H1 (cell line): Measurements from ENCODE around the gene S1PR2. TPM values are rescaled to one million over a fixed set of nuclear protein-coding genes. Genes with fewer than 3 reads are reported as not detected.

Experiments
- CTCF ChIA-PET: fragments of 300-600 bp; sonication (Branson Sonifier 250); formaldehyde crosslinking; loops from one replicate; lab custom pipeline; 2021; ENCODE audit not compliant: partially characterized antibody; lab: Charles Lee
- POLR2A ChIA-PET: fragments of 300-600 bp; sonication (Branson Sonifier 250); formaldehyde crosslinking; loops from one replicate; lab custom pipeline; 2021; ENCODE audit warnings: inconsistent platforms; ENCODE audit not compliant: partially characterized antibody; lab: Charles Lee
- DNase-seq, 2 experiments: peaks; one replicate each; pipeline versions ENCODE4 v3.0.0 to v3.0.0-alpha.2; 2010 to 2022; ENCODE audit warnings: low spot score in 2 of 2, low read depth in 1 of 2, mixed read lengths in 1 of 2
- FAIRE-seq: peaks from 2 replicates; lab custom pipeline; 2011; peaks lifted over from hg19 to GRCh38; lab: Jason Lieb, UNC
- H2AFZ ChIP-seq: 2 replicates; pipeline ENCODE4 v1.8.1; 2012; ENCODE audit warnings: low read length, inconsistent platforms
- H2AK5ac ChIP-seq: 2 replicates; pipeline ENCODE4 v1.6.1; 2013; ENCODE audit warnings: low read depth, low read length
- H2BK120ac ChIP-seq: replicated peaks from 2 replicates; pipeline ENCODE3; 2013; ENCODE audit warnings: low read depth, low read length, inconsistent platforms
- H2BK12ac ChIP-seq: 2 replicates; pipeline ENCODE4 v1.6.1; 2013; ENCODE audit warnings: low read depth, low read length
- H2BK15ac ChIP-seq: 2 replicates; pipeline ENCODE4 v1.6.1; 2013; ENCODE audit warnings: low read length
- H2BK20ac ChIP-seq: 2 replicates; pipeline ENCODE4 v1.6.1; 2013; ENCODE audit warnings: low read length
- H2BK5ac ChIP-seq: 2 replicates; pipeline ENCODE4 v1.6.1; 2013; ENCODE audit warnings: low read depth, low read length
- H3K14ac ChIP-seq: 2 replicates; pipeline ENCODE4 v1.6.1; 2013; ENCODE audit warnings: inconsistent platforms; ENCODE audit not compliant: insufficient read length
- H3K18ac ChIP-seq: 2 replicates; pipeline ENCODE4 v1.6.1; 2013; ENCODE audit warnings: low read length; ENCODE audit errors: extremely low read depth
- H3K23ac ChIP-seq: 2 replicates; pipeline ENCODE4 v1.6.1; 2013; ENCODE audit warnings: inconsistent platforms; ENCODE audit not compliant: insufficient read length
- H3K23me2 ChIP-seq: 2 replicates; pipeline ENCODE4 v1.6.1; 2013; ENCODE audit warnings: low read depth, low read length
- H3K27ac ChIP-seq: 2 replicates; pipeline ENCODE4 v1.6.1; 2011; ENCODE audit warnings: low read depth, low read length, inconsistent platforms
- H3K27me3 ChIP-seq, 4 experiments: replicated peaks in 1 of 4; 1 replicate in 1 of 4; 2 replicates in 3 of 4; pipeline versions ENCODE4 v1.6.1 to v1.8.1; 2011 to 2013; ENCODE audit warnings: low read length in 3 of 4, mild to moderate bottlenecking in 3 of 4, inconsistent platforms in 2 of 4, mixed read lengths in 2 of 4, moderate library complexity in 1 of 4; ENCODE audit not compliant: control insufficient read depth in 3 of 4, insufficient read depth in 3 of 4; ENCODE audit errors: extremely low read depth in 1 of 4
- H3K36me3 ChIP-seq, 4 experiments: 2 replicates each; pipeline versions ENCODE4 v1.6.1 to v1.8.1; 2011 to 2013; ENCODE audit warnings: mild to moderate bottlenecking in 4 of 4, low read length in 3 of 4, moderate library complexity in 2 of 4, control low read depth in 1 of 4, inconsistent platforms in 1 of 4; ENCODE audit not compliant: insufficient read depth in 4 of 4, control insufficient read depth in 2 of 4
- H3K4ac ChIP-seq: replicated peaks from 2 replicates; pipeline ENCODE3; 2013; ENCODE audit warnings: low read length, low read depth, mixed read lengths, inconsistent platforms; ENCODE audit not compliant: insufficient read length
- H3K4me1 ChIP-seq, 4 experiments: replicated peaks in 1 of 4; 1 replicate in 1 of 4; 2 replicates in 3 of 4; pipeline versions ENCODE4 v1.6.1 to v1.8.1; 2011 to 2013; ENCODE audit warnings: low read length in 3 of 4, inconsistent platforms in 2 of 4, mixed read lengths in 1 of 4; ENCODE audit not compliant: insufficient read depth in 4 of 4, control insufficient read depth in 3 of 4
- H3K4me2 ChIP-seq, 2 experiments: 2 replicates each; pipeline versions ENCODE4 v1.6.1 to v1.8.1; 2011 to 2013; ENCODE audit warnings: low read depth in 2 of 2, low read length in 2 of 2, control low read depth in 1 of 2, inconsistent platforms in 1 of 2, mild to moderate bottlenecking in 1 of 2; ENCODE audit not compliant: insufficient read depth in 1 of 2
- H3K4me3 ChIP-seq, 4 experiments: fragments of 200-600, 300-600 bp in 1 of 4; sonication (generic), shearing (Covaris generic), sonication (Bioruptor Twin) in 1 of 4; 2 replicates each; pipeline versions ENCODE4 v1.5.1 to v1.8.1; 2011 to 2016; ENCODE audit warnings: low read length in 4 of 4, low read depth in 3 of 4, control low read depth in 2 of 4, inconsistent platforms in 2 of 4, mild to moderate bottlenecking in 2 of 4, mixed read lengths in 1 of 4, moderate library complexity in 1 of 4; ENCODE audit not compliant: insufficient read depth in 2 of 4; ENCODE audit errors: extremely low read depth in 1 of 4
- H3K56ac ChIP-seq: replicated peaks from 2 replicates; pipeline ENCODE3; 2013; ENCODE audit warnings: low read depth, mild to moderate bottlenecking, mixed read lengths, low read length, inconsistent platforms; ENCODE audit not compliant: insufficient read length
- H3K79me1 ChIP-seq: 2 replicates; pipeline ENCODE4 v1.6.1; 2013; ENCODE audit warnings: low read depth, low read length, control low read depth
- H3K79me2 ChIP-seq, 2 experiments: 2 replicates each; pipeline versions ENCODE4 v1.6.1 to v1.8.1; 2012 to 2013; ENCODE audit warnings: low read length in 2 of 2, mild to moderate bottlenecking in 2 of 2, inconsistent platforms in 1 of 2; ENCODE audit not compliant: insufficient read depth in 2 of 2, control insufficient read depth in 1 of 2
- H3K9ac ChIP-seq, 4 experiments: replicated peaks in 1 of 4; 1 replicate in 1 of 4; 2 replicates in 3 of 4; pipeline versions ENCODE4 v1.6.1 to v1.8.1; 2011 to 2013; ENCODE audit warnings: low read depth in 3 of 4, low read length in 3 of 4, control low read depth in 2 of 4, mild to moderate bottlenecking in 2 of 4, moderate library complexity in 2 of 4, inconsistent platforms in 1 of 4; ENCODE audit errors: extremely low read depth in 1 of 4
- H3K9me3 ChIP-seq, 2 experiments: 2 replicates each; pipeline versions ENCODE4 v1.6.1 to v1.8.1; 2012 to 2013; ENCODE audit warnings: mild to moderate bottlenecking in 2 of 2, moderate library complexity in 2 of 2, control low read depth in 1 of 2, inconsistent platforms in 1 of 2, low read depth in 1 of 2, low read length in 1 of 2, mixed read lengths in 1 of 2; ENCODE audit not compliant: insufficient read depth in 2 of 2
- H4K20me1 ChIP-seq, 2 experiments: replicated peaks in 1 of 2; 2 replicates each; pipeline versions ENCODE3 to v1.8.1; 2011 to 2013; ENCODE audit warnings: inconsistent platforms in 2 of 2, low read length in 2 of 2, mild to moderate bottlenecking in 1 of 2; ENCODE audit not compliant: insufficient read depth in 2 of 2, control insufficient read depth in 1 of 2
- H4K5ac ChIP-seq: 2 replicates; pipeline ENCODE4 v1.6.1; 2013; ENCODE audit warnings: low read length, low read depth, mixed read lengths, inconsistent platforms; ENCODE audit not compliant: insufficient read length
- H4K8ac ChIP-seq: 2 replicates; pipeline ENCODE4 v1.8.0; 2013; ENCODE audit warnings: mild to moderate bottlenecking, moderate library complexity, low read length, inconsistent platforms; ENCODE audit not compliant: insufficient read depth; ENCODE audit errors: extremely low read depth
- H4K91ac ChIP-seq: replicated peaks from 2 replicates; pipeline ENCODE3; 2013; ENCODE audit warnings: low read length, mixed read lengths, inconsistent platforms; ENCODE audit not compliant: insufficient read length
- BACH1 ChIP-seq: IDR thresholded peaks from 2 replicates; pipeline ENCODE4 v1.6.1; 2012; ENCODE audit warnings: low read length, improper control_type of control experiment
- CBX8 ChIP-seq: fragments of 300-800, 300-1000 bp; sonication (generic); IDR thresholded peaks from 2 replicates; pipeline ENCODE4 v1.7.1; 2016; ENCODE audit warnings: low read depth, low read length, borderline replicate concordance
- CEBPB ChIP-seq: IDR thresholded peaks from 2 replicates; pipeline ENCODE4 v1.6.1; 2012; ENCODE audit warnings: low read depth, low read length
- CHD2 ChIP-seq: IDR thresholded peaks from 2 replicates; pipeline ENCODE4 v1.6.1; 2012; ENCODE audit warnings: low read length, improper control_type of control experiment
- GTF2F1 ChIP-seq: IDR thresholded peaks from 2 replicates; pipeline ENCODE4 v1.6.1; 2012; ENCODE audit warnings: low read depth, low read length, improper control_type of control experiment, borderline replicate concordance
- HDAC6 ChIP-seq: IDR thresholded peaks from one replicate; pipeline ENCODE4 v1.7.1; 2012; ENCODE audit warnings: low read depth, mild to moderate bottlenecking, inconsistent platforms, low read length, moderate library complexity
- JUN ChIP-seq: IDR thresholded peaks from 2 replicates; pipeline ENCODE4 v1.6.1; 2011; ENCODE audit warnings: low read depth, mild to moderate bottlenecking, improper control_type of control experiment, low read length
- NANOG ChIP-seq: IDR thresholded peaks from 2 replicates; pipeline ENCODE4 v1.6.1; 2011; ENCODE audit warnings: low read length, low read depth, mild to moderate bottlenecking, inconsistent platforms; ENCODE audit not compliant: insufficient read depth, poor library complexity, severe bottlenecking
- POLR2A ChIP-seq, 2 experiments: IDR thresholded peaks; 1 replicate in 1 of 2; 2 replicates in 1 of 2; pipeline ENCODE4 v1.6.1; 2011; ENCODE audit warnings: low read depth in 2 of 2, low read length in 2 of 2, mild to moderate bottlenecking in 2 of 2; ENCODE audit errors: control extremely low read depth in 1 of 2
- RAD21 ChIP-seq, 2 experiments: IDR thresholded peaks in 1 of 2; conservative IDR thresholded peaks in 1 of 2; 2 replicates each; pipeline ENCODE4 v1.6.1; 2011; ENCODE audit warnings: low read depth in 2 of 2, low read length in 2 of 2, improper control_type of control experiment in 1 of 2, inconsistent platforms in 1 of 2, mild to moderate bottlenecking in 1 of 2, moderate library complexity in 1 of 2
- SP4 ChIP-seq: IDR thresholded peaks from 2 replicates; pipeline ENCODE4 v1.6.1; 2012; ENCODE audit warnings: low read length, inconsistent platforms
- YY1 ChIP-seq: IDR thresholded peaks from 2 replicates; pipeline ENCODE4 v1.6.1; 2011; ENCODE audit warnings: low read depth, mild to moderate bottlenecking, low read length
- WGBS, 2 experiments: shearing (Covaris generic) in 1 of 2; methylation state at CpG; one replicate each; pipeline versions ENCODE4 v1.1.6 to v1.1.7; 2013 to 2015; ENCODE audit warnings: low lambda C conversion rate in 2 of 2, mixed read lengths in 2 of 2, inconsistent platforms in 1 of 2, low coverage in 1 of 2, missing lambda C conversion rate in 1 of 2; ENCODE audit not compliant: insufficient replicate concordance in 2 of 2, insufficient coverage in 1 of 2, insufficient read length in 1 of 2; ENCODE audit errors: extremely low coverage in 1 of 2, missing lambda C conversion rate in 1 of 2; 5-methylcytosine and 5-hydroxymethylcytosine counted together
- polyA plus RNA-seq, 7 experiments: library from polyadenylated mRNA; depleted of rRNA in 3 of 7; stranded (reverse) in 5 of 7; unstranded in 2 of 7; fragments of >200 nt in 5 of 7; fragments of 200-250 nt in 2 of 7; gene quantifications; 1 replicate in 5 of 7; 2 replicates in 1 of 7; 4 replicates in 1 of 7; pipeline versions ENCODE4 v1.2.1 to v1.2.3, GENCODE V29; 2011 to 2013; ENCODE audit warnings: missing spikeins in 2 of 7, mixed read lengths in 2 of 7
- total RNA-seq: library from RNA; stranded (reverse); fragmentation: NEBNext Ultra II Directional; extraction: Animal tissue kit (Norgen Biotek cat#: 25700); gene quantifications from 2 replicates; pipeline ENCODE4 v1.2.1, GENCODE V29; 2021
- TF ChIP-seq, protein P1 (sequence below): IDR thresholded peaks from 2 replicates; pipeline ENCODE4 v1.6.1; 2011; ENCODE audit warnings: low read depth, mild to moderate bottlenecking, low read length; ENCODE audit not compliant: insufficient read depth

The S1PR2 gene
- total and polyA plus RNA-seq, 2 of the 8 experiments (the other 6 are each of a cell fraction or from before 2014, with no cell fraction given), result 17.5 to 19.4 TPM

DNA sequence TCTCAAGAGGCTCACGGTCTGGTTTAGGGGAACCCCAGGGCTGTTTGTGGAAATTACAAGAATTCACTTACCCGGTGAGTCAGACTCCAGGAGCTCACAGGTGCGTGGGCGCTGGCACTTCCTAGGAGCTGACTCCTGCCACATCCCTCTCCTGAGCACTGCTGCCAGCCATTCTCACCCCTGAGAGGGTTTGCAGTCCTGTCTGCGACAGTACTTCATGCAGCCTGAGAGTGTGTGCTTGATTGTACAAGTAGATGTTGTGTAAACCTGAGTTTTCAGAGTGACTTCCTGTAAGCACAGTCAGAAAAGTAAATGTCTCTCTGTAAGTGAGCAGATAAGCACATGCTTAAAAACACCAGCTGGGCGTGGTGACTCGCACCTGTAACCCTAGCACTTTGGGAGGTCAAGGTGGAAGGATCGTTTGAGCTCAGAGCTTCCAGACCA lies 29.0 kb upstream of the S1PR2 start:
- Histone ChIP-seq H2BK120ac (no peak overlapping the region), H3K23me2 (no peaks in the 10 kb centered on the region), H3K27ac (no peak overlapping the region), H2BK5ac (no peak overlapping the region), H3K27me3 (no peaks in the 10 kb centered on the region), H2AK5ac (no peak overlapping the region), H3K4ac (no peak overlapping the region), H2BK15ac (no peak overlapping the region), H3K36me3 (peaks cover 2 to 25% (median 10%) of the 10 kb centered on the region in 4 experiments; a peak in 5 of 8 replicates), H3K18ac (no peak overlapping the region), H3K79me2 (no peaks in the 10 kb centered on the region), H4K91ac (no peak overlapping the region), H4K8ac (no peak overlapping the region), H2BK20ac (no peak overlapping the region), H4K20me1 (peaks cover 0 to 6% of the 10 kb centered on the region in 2 experiments), H3K23ac (no peak overlapping the region), H2AFZ (no peak overlapping the region), H2BK12ac (no peak overlapping the region), H3K14ac (no peak overlapping the region)
- CTCF ChIA-PET, result interaction anchor here (0.6 to 5.4 kb wide), 29 partner anchors 8 to 207 kb away, joined by 3 to 68 read pairs (median 6); partner anchors contain the start of genes FDX2, ICAM1, ICAM4 and ICAM5
- DNase-seq, result no peak
- 94% methylated on average over 8 of the region's 8 CpGs; no CpG with 5 or more reads in 1 of the 2 experiments for WGBS, 2 experiments
- no peak for TF ChIP-seq CHD2
- no peak for TF ChIP-seq CBX8
- TF ChIP-seq SP4, result no peak
- no peak for TF ChIP-seq CEBPB
- TF ChIP-seq NANOG, result no peak
- TF ChIP-seq RAD21 (IDR thresholded peaks at IDR 0.05 in 1 of 2, conservative IDR thresholded peaks at IDR 0.05 in 1 of 2; ENCODE audit: low read depth in 2 of 2, low read length in 2 of 2), result no peak
- no peak for TF ChIP-seq JUN
- no peak for TF ChIP-seq YY1
- TF ChIP-seq HDAC6, result no peak
- no peak for TF ChIP-seq POLR2A (IDR thresholded peaks at IDR 0.05; ENCODE audit: control extremely low read depth in 1 of 2, low read depth in 2 of 2, low read length in 2 of 2)
- no peak for TF ChIP-seq BACH1
- no peak for TF ChIP-seq GTF2F1
- TF ChIP-seq, protein P1, sequence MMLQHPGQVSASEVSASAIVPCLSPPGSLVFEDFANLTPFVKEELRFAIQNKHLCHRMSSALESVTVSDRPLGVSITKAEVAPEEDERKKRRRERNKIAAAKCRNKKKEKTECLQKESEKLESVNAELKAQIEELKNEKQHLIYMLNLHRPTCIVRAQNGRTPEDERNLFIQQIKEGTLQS, result no peak
- TF ChIP-seq, all 59 proteins: peak for 0
- H3K4me3 ChIP-seq, result no peak overlapping the region
- H3K4me1 ChIP-seq, result peaks cover 0 to 2% (median 0%) of the 10 kb centered on the region in 4 experiments; a peak in 2 of 7 replicates
- no peak overlapping the region for H3K56ac ChIP-seq
- H3K79me1 ChIP-seq, result no peaks in the 10 kb centered on the region
- POLR2A ChIA-PET, result interaction anchor here (0.8 to 3.2 kb wide), 8 partner anchors 9 to 136 kb away, joined by 3 to 18 read pairs (median 6); partner anchors contain the start of genes ICAM1 and TYK2
- no peak overlapping the region for H4K5ac ChIP-seq
- H3K4me2 ChIP-seq, result no peak overlapping the region
- H3K9ac ChIP-seq, result no peak overlapping the region
- H3K9me3 ChIP-seq, result no peaks in the 10 kb centered on the region
- no peak for FAIRE-seq
